HCT116 (cell line): Measurements from ENCODE around the gene ACP1. TPM values are rescaled to one million over a fixed set of nuclear protein-coding genes. Genes with fewer than 3 reads are reported as not detected.

Source experiments
- ATAC-seq: fragments of 200-7000 bp; cut with Tn5 transposase; 2 replicates; pipeline ENCODE4 v1.9.1; 2020; ENCODE audit warnings: mild to moderate bottlenecking, moderate library complexity
- BruUV-seq: library from RNA; stranded (reverse); fragments of 400-500 nt; replicated peaks from 2 replicates; lab custom pipeline; 2021; lab: Mats Ljungman, UMichigan
- CTCF ChIA-PET: fragments of 300-600 bp; sonication (Branson Sonifier 250); formaldehyde crosslinking; loops from one replicate; lab custom pipeline; 2021; ENCODE audit warnings: antibody characterized with exemption; lab: Charles Lee
- POLR2A ChIA-PET: fragments of 300-600, 350-600 bp; sonication (Branson Sonifier 250); formaldehyde crosslinking; loops from one replicate; lab custom pipeline; 2021; ENCODE audit warnings: antibody characterized with exemption; lab: Charles Lee
- RAD21 ChIA-PET, 2 experiments: fragments of 300-600 bp; sonication (Branson Sonifier 250); formaldehyde crosslinking; loops; one replicate each; lab custom pipeline; 2023; ENCODE audit warnings: low total read pairs in 2 of 2; ENCODE audit not compliant: uncharacterized antibody in 2 of 2, unreplicated experiment in 2 of 2, low non-redundant PET in 1 of 2; lab: Charles Lee
- DNase-seq: peaks from one replicate; pipeline ENCODE4 v3.0.0-alpha.2; 2010; ENCODE audit warnings: low read depth, low spot score
- H2AFZ ChIP-seq: fragments of 200-600 bp; shearing (Covaris generic), sonication (generic); 2 replicates; pipeline ENCODE4 v1.6.1; 2017; ENCODE audit warnings: low read depth, mixed run types, mixed read lengths, antibody characterized with exemption, low read length; ENCODE audit not compliant: poor library complexity, severe bottlenecking
- H3K27ac ChIP-seq: 2 replicates; pipeline ENCODE4 v1.5.1; 2012; ENCODE audit warnings: low read depth, low read length
- H3K27me3 ChIP-seq: fragments of 200-600 bp; sonication (generic); 2 replicates; pipeline ENCODE4 v1.6.1; 2016; ENCODE audit warnings: mixed run types, low read length, mixed read lengths; ENCODE audit not compliant: insufficient read depth
- H3K36me3 ChIP-seq, 2 experiments: fragments of 200-500 bp in 1 of 2; fragments of 200-600 bp in 1 of 2; sonication (Bioruptor generic) in 1 of 2; sonication (generic) in 1 of 2; 2 replicates each; pipeline versions ENCODE4 v1.5.1 to v1.6.1; 2014 to 2016; ENCODE audit warnings: low read length in 2 of 2, inconsistent platforms in 1 of 2, mixed read lengths in 1 of 2, mixed run types in 1 of 2; ENCODE audit not compliant: insufficient read depth in 2 of 2, control insufficient read depth in 1 of 2
- H3K4me1 ChIP-seq, 2 experiments: fragments of 200-600 bp in 1 of 2; sonication (generic) in 1 of 2; 2 replicates each; pipeline versions ENCODE4 v1.5.1 to v1.6.1; 2012 to 2017; ENCODE audit warnings: low read length in 2 of 2, inconsistent platforms in 1 of 2, mild to moderate bottlenecking in 1 of 2, mixed read lengths in 1 of 2, mixed run types in 1 of 2, moderate library complexity in 1 of 2; ENCODE audit not compliant: insufficient read depth in 2 of 2, control insufficient read depth in 1 of 2
- H3K4me2 ChIP-seq: fragments of 200-600 bp; sonication (generic); 2 replicates; pipeline ENCODE4 v1.6.1; 2017; ENCODE audit warnings: mixed run types, low read length, mixed read lengths
- H3K4me3 ChIP-seq, 2 experiments: fragments of 200-600 bp in 1 of 2; sonication (generic) in 1 of 2; replicated peaks in 1 of 2; 2 replicates each; pipeline ENCODE4 v1.5.1; 2011 to 2016; ENCODE audit warnings: low read length in 2 of 2, control low read depth in 1 of 2, low read depth in 1 of 2, mild to moderate bottlenecking in 1 of 2, mixed read lengths in 1 of 2, mixed run types in 1 of 2
- H3K79me2 ChIP-seq: fragments of 200-600 bp; sonication (generic); 2 replicates; pipeline ENCODE4 v1.6.1; 2017; ENCODE audit warnings: mild to moderate bottlenecking, mixed run types, low read length, moderate library complexity, mixed read lengths; ENCODE audit not compliant: insufficient read depth
- H3K9ac ChIP-seq: fragments of 200-600 bp; sonication (generic); 2 replicates; pipeline ENCODE4 v1.6.1; 2016; ENCODE audit warnings: low read length, mixed read lengths
- H3K9me2 ChIP-seq: fragments of 200-600 bp; sonication (generic), shearing (Covaris generic); 2 replicates; pipeline ENCODE4 v1.6.1; 2017; ENCODE audit warnings: mixed run types, mild to moderate bottlenecking, moderate library complexity; ENCODE audit not compliant: insufficient read depth
- H3K9me3 ChIP-seq, 2 experiments: fragments of 200-500 bp in 1 of 2; fragments of 200-600 bp in 1 of 2; sonication (Bioruptor generic) in 1 of 2; sonication (generic) in 1 of 2; 2 replicates each; pipeline ENCODE4 v1.6.1; 2014 to 2017; ENCODE audit warnings: low read length in 2 of 2, mixed read lengths in 2 of 2, inconsistent platforms in 1 of 2, low read depth in 1 of 2, mild to moderate bottlenecking in 1 of 2, mixed run types in 1 of 2, moderate library complexity in 1 of 2; ENCODE audit not compliant: control insufficient read depth in 1 of 2, insufficient read depth in 1 of 2
- H4K20me1 ChIP-seq: fragments of 200-600 bp; sonication (generic), shearing (Covaris generic); 2 replicates; pipeline ENCODE4 v1.6.1; 2017; ENCODE audit warnings: mixed run types, mild to moderate bottlenecking, moderate library complexity; ENCODE audit not compliant: insufficient read depth
- CEBPB ChIP-seq: IDR thresholded peaks from 2 replicates; pipeline ENCODE4 v1.6.1; 2012; ENCODE audit warnings: low read depth
- ELF1 ChIP-seq: IDR thresholded peaks from 2 replicates; pipeline ENCODE4 v1.6.1; 2012; ENCODE audit warnings: low read depth, borderline replicate concordance
- EZH2 ChIP-seq: fragments of 200-600 bp; sonication (generic); IDR thresholded peaks from 2 replicates; pipeline ENCODE4 v1.6.1; 2017; ENCODE audit warnings: antibody characterized with exemption, mixed run types
- EZH2phosphoT487 ChIP-seq: fragments of 200-600 bp; IDR thresholded peaks from 2 replicates; pipeline ENCODE4 v1.6.1; 2018; ENCODE audit warnings: antibody characterized with exemption, borderline replicate concordance
- RAD21 ChIP-seq: IDR thresholded peaks from 2 replicates; pipeline ENCODE4 v1.6.1; 2012; ENCODE audit warnings: low read depth, mild to moderate bottlenecking
- TCF7L2 ChIP-seq: IDR thresholded peaks from 2 replicates; pipeline ENCODE4 v1.7.0; 2011; ENCODE audit warnings: borderline replicate concordance, inconsistent platforms; ENCODE audit not compliant: insufficient read depth, insufficient read length; ENCODE audit errors: extremely low read depth
- YY1 ChIP-seq: IDR thresholded peaks from 2 replicates; pipeline ENCODE4 v1.6.1; 2011; ENCODE audit warnings: low read length, low read depth, moderate library complexity, mild to moderate bottlenecking; ENCODE audit not compliant: insufficient replicate concordance; ENCODE audit errors: extremely low read depth
- ZNF274 ChIP-seq: fragments of 200-500 bp; sonication (Bioruptor generic); IDR thresholded peaks from 2 replicates; pipeline ENCODE4 v1.6.1; 2014; ENCODE audit warnings: mild to moderate bottlenecking, low read depth, low read length, inconsistent platforms
- intact Hi-C: fragments of 100-400 bp; cut with micrococcal nuclease; formaldehyde crosslinking; loops from 2 replicates; pipeline ENCODE4 v1.10.0; 2022
- total RNA-seq: library from RNA; stranded (reverse); gene quantifications from one replicate; pipeline ENCODE4 v1.2.1, GENCODE V29; 2021; ENCODE audit not compliant: unreplicated experiment
- TF ChIP-seq, protein P1 (sequence below), 3 experiments: fragments of 200-600 bp in 1 of 3; sonication (generic) in 1 of 3; IDR thresholded peaks in 2 of 3; conservative IDR thresholded peaks in 1 of 3; 2 replicates each; pipeline ENCODE4 v1.5.1; 2012 to 2017; ENCODE audit warnings: low read depth in 2 of 3, low read length in 2 of 3, antibody characterized with exemption in 1 of 3, borderline replicate concordance in 1 of 3, control low read depth in 1 of 3, mild to moderate bottlenecking in 1 of 3, mixed read lengths in 1 of 3, mixed run types in 1 of 3, moderate library complexity in 1 of 3; ENCODE audit not compliant: insufficient read depth in 1 of 3
- TF ChIP-seq, protein P2 (sequence below): IDR thresholded peaks from 2 replicates; pipeline ENCODE4 v1.6.1; 2012

The ACP1 gene
- total RNA-seq, 1 experiment from 2014 or later: 113 TPM

DNA sequence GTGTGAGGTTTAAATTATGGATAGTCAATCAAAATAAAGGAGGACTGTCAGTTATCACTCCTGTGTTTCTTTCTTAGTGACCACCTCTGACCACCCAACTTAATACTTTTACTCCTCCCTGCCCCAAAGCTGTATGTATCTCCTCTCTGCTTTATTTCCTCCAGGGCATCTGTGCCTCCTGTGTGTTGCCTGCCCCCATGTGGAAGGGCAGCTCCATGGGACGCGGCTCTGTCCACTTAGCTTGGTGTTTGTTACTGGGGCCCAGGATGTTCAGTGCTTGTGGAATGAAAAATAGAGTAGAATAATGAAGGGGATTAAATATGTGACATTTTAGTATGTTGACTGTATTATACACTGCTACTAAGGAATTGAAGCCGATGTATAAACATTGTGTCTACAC is 9.8 kb downstream of the ACP1 start:
- intact Hi-C loops: no loop called here

More for the DNA sequence above, 9.8 kb downstream of the ACP1 start:
- Histone ChIP-seq H3K9ac (no peak overlapping the region), H3K79me2 (peaks cover 93% of the 10 kb centered on the region), H3K9me2 (no peaks in the 10 kb centered on the region), H3K36me3 (peaks cover 48 to 50% of the 10 kb centered on the region in 2 experiments), H3K4me2 (no peak overlapping the region), H4K20me1 (peaks cover 39% of the 10 kb centered on the region; the same call in 1 of the 2 replicates), H2AFZ (no peak overlapping the region), H3K27me3 (no peaks in the 10 kb centered on the region), H3K27ac (no peak overlapping the region), H3K4me1 (no peaks in the 10 kb centered on the region), H3K9me3 (no peaks in the 10 kb centered on the region)
- CTCF ChIA-PET: interaction anchor here (1.6 to 1.7 kb wide), 2 partner anchors 10 to 28 kb away, joined by 4 read pairs; no protein-coding TSS in a partner anchor
- RAD21 ChIA-PET: no interaction called here
- BruUV-seq: no TSS peak
- no peak for DNase-seq
- POLR2A ChIA-PET: no interaction called here
- ATAC-seq: peak; percentile 72
- TF ChIP-seq, protein P1, sequence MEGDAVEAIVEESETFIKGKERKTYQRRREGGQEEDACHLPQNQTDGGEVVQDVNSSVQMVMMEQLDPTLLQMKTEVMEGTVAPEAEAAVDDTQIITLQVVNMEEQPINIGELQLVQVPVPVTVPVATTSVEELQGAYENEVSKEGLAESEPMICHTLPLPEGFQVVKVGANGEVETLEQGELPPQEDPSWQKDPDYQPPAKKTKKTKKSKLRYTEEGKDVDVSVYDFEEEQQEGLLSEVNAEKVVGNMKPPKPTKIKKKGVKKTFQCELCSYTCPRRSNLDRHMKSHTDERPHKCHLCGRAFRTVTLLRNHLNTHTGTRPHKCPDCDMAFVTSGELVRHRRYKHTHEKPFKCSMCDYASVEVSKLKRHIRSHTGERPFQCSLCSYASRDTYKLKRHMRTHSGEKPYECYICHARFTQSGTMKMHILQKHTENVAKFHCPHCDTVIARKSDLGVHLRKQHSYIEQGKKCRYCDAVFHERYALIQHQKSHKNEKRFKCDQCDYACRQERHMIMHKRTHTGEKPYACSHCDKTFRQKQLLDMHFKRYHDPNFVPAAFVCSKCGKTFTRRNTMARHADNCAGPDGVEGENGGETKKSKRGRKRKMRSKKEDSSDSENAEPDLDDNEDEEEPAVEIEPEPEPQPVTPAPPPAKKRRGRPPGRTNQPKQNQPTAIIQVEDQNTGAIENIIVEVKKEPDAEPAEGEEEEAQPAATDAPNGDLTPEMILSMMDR (IDR thresholded peaks at IDR 0.05 in 2 of 3, conservative IDR thresholded peaks at IDR 0.05 in 1 of 3; ENCODE audit: borderline replicate concordance in 1 of 3, insufficient read depth in 1 of 3, low read depth in 2 of 3, low read length in 2 of 3): peak; percentile 14 to 48 (median 30); a peak in 4 of 6 replicates
- TF ChIP-seq TCF7L2 (no peak), EZH2phosphoT487 (no peak), CEBPB (no peak), EZH2 (no peak), ZNF274 (no peak), RAD21 (peak; percentile 33), YY1 (no peak), ELF1 (no peak)
- TF ChIP-seq, protein P2, sequence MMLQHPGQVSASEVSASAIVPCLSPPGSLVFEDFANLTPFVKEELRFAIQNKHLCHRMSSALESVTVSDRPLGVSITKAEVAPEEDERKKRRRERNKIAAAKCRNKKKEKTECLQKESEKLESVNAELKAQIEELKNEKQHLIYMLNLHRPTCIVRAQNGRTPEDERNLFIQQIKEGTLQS: no peak
- TF ChIP-seq, all 23 proteins: peak for 2
- no peak overlapping the region for H3K4me3 ChIP-seq
